Measurements from ENCODE around the gene CHID1.
A peak's percentile ranks its signal among the peaks of the same experiment; 100 is the strongest.

Gene CHID1

DNA sequence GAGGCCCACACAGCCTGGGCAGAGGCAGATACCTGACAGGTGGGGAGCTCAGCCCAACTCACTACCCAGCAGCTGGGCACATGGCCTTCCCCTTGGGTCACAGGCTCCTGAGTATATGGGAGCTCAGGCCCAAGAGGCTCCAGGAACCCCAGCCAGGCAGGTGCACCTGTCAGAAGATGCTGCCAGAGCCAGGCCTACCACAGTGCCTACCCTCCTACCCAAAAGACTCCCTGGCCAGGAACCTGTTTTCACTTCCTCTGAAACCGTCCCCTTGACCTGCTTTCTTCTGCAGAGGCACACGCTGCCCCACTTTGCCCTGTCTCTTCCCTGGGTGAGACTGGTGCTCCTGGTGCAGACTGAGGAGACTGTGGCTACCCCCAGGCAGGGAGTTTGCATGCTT is 2.9 kb downstream of the CHID1 start:
- DNase-seq = no peak

DNA sequence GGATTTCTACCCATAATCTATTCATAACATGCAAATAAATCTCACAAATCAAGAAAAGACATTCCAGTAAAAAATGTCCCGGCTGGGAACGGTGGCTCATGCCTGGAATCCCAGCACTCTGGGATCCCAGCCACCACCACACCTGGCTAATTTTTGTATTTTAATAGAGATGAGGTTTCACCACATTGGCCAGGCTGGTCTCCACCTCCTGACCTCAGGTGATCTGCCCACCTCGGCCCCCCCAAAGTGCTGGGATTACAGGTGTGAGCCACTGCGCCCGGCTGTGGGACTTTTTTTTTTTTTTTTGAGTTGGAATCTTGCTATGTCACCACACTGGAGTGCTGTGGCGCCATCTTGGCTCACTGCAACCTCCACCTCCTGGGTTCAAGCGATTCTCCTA is 4.7 kb downstream of the CHID1 start:
- DNase-seq = no peak

DNA sequence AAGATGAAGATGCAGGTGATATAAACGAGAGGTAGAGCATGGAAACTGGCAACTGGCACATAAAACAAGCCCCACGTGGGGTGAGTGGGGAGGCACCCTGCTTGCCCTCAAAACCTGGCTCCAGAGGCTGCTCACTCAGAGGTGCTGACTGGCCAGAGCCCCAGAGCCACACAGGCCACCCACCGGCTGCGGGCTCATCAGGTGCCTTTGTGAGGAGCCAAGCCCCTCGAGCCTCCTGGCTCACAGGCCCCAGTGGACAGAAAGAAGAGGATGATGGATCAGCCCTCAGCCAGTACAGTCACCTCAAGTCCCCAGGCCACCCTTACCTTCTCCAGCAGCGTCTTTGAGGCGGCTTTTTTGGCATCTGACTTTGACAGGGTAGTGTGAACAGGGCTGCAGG is 6.2 kb downstream of the CHID1 start:
- no peak for DNase-seq

DNA sequence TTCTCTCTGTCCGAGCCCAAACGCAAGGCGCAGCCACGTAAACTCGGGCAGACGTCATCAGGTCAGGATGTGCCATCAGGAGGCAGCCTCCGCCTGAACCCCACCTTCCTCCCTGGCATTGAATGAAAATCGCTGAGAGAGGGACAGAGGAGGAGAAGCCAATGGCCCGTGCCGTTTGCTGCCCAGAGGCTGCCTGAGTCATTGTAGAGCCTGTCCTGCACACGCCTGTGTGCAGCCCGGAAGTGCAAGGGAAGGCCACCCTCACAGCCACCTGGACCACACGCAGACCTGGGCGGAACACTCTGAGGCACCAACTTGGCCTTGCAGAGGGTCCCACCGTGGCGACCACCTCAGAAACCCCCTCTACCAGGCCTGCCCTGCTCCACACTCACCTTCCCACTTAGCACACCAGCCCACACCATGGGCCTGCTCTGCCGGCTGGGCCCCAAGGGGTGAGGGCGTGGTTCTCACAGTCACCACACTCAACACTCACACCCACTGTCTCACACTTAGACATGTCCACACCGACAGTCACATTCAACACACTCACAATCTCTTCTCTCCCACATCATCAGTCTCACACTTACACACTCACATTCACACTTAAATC is 9.1 kb downstream of the CHID1 start:
- no peak for DNase-seq

DNA sequence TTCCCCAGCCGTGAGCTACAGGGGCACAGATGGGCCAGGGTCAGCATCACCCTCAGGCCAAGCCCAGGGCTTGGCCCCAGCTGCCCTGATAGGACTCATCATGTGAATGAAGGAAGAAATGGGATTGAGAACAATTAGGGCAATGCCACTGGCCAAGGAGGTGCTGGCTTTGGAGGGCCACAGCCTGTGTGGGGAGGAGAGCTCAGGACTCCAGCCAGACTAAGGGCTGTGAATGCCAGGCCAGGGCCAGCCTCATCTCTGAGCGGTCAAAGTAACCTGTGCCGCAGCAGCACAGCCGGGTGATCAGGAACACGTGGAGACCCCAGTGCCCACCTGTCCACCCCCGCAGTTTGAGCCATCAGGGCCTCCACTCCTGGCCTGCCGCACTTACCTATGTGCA is 10.1 kb downstream of the CHID1 start:
- no peak for DNase-seq

DNA sequence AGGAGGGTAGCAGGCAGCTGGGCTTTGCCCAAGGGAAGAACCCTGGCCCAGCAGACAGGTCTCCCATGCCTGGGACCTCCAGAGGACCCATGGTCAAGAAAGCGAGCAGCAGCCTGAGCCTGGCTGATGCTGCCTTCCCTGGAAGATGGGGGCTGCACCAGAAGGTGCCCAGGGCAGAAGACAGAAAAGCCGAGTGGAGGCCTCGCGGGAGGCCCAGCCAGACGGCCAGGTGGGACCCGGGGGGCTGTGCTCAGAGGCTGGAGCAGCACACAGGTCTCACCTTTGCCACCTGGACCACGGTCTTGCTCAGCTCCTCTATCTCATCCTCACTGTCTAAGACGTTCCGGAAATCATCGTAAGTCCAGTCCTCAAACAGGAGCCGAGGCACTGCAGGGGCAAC is 10.9 kb downstream of the CHID1 start:
- DNase-seq = no peak

DNA sequence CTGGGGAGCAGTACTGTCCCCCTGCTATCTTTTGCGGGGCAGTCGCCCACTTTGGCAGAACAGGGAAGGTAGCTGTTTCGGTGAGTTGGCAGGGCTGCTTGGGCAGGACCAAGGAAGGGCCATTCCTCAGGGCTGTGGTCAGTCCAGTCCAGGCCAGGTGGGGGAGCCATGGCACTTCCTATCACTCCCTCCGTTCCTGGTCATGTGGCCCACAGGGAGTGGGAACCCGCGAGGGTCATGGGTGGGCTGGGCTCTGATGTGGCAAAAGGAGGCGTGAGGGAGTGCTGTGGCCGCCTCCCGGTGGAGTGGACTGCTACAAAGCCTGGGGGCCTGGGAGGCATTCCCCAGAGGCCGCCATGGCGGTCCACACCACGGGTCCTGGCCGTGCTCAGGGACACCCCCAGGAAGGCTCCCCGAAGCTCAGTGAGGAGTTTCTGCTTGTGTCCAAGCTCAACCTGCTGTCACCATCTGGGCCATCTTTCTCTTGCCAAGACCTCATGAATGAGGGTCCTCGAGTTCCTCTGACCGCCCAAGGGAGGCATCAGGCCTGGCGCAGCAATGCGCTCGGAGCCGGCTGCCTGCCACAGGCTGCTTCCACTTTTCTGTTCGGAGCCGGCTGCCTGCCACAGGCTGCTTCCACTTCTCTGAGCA is 11.9 kb downstream of the CHID1 start:
- DNase-seq = no peak

DNA sequence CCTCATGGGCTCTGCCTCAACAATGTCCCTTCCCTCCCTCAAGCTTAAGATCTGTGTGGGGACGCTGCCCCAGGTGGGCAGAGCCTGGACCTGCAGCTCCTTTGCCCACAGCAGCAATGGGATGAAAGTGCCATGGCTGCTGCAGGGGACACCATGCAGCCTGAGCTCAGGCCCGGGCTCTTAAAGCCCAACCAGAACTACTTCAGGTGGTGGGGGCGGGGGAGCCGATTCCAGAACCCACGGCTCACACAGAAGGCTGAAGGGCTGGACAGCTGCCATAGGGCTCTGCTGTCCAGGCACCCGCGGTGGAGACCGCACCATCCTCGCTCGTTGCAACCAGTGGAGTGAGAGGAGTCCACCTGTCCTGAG is 12.5 kb downstream of the CHID1 start:
- peak; percentile 14 for DNase-seq

DNA sequence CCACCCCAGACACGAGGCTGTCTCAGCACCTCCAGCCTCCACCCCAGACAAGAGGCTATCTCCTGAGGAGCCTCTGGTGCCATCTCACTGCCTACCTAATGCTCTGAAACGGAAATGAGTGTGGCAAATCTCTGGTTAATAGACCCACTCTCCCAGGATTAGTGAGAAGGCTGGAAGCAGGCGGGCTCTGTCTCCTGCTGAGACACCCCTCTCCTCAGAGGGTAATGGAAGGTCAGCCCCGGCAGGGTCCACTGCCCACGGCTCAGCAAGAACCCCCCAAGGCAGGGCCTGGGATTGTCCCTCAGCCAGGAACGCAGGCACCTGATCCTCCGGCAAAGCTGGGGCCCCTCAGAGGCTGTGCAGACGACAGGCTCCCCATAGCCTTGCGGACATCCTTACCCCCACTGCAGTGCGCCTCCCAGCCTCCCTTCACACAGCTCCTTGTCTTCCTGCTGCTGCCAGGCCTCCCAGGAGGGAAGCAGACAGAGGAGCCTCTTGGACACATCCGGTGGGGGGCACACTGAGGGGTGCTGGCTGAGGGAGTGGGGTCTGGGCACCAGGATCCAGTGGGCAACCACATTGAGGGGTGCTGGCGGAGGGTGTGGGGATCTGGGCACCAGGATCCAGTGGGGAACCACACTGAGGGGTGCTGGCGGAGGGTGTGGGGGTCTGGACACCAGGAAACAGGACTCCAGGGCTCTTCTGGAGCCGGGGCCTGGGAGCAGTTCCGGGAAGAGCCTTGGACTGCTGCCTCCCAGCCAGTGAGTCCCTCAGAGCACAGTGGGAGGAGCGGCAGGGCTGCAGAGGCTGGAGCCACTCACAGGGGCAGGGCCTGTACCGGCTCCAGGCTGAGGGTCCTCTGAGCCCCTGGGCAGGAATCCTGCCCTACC is 13.1 kb downstream of the CHID1 start:
- DNase-seq = no peak

DNA sequence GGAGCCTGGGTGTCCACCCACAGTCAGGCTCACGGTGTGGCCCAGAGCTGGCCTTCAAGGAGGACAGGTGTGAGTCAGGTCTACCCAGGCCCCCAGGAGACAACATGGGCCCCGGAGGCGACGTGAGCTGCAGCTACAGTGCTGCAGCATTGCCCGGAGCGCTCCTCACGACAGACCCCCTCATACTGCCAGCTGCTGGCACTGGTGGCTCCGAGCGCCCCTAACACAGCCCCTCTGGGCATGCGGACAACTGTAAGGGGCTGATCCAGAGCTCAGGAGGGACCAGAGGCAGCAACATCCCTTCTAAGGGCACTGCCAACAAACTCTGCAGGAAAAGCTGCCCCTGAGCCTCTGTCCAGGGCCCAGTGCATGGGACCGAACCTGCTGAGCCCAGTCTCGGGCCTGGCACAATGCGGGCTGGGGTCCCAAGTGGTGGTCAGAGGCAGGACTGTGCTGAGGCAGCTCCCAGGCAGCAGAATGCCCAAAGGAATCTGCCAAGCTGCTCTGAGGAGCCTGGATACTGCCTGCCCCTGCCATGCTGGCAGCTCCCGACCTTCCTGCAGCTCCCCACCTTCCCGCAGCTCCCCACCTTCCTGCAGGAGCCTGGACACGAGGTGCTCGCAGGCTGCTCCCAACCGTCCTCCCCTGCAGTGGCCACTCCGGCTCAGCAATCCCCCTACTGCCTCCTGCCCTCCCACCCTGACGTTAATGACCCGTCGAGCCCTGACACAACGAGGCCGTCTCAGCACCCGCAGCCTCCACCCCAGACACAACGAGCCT is 15.1 kb downstream of the CHID1 start:
- DNase-seq = no peak

DNA sequence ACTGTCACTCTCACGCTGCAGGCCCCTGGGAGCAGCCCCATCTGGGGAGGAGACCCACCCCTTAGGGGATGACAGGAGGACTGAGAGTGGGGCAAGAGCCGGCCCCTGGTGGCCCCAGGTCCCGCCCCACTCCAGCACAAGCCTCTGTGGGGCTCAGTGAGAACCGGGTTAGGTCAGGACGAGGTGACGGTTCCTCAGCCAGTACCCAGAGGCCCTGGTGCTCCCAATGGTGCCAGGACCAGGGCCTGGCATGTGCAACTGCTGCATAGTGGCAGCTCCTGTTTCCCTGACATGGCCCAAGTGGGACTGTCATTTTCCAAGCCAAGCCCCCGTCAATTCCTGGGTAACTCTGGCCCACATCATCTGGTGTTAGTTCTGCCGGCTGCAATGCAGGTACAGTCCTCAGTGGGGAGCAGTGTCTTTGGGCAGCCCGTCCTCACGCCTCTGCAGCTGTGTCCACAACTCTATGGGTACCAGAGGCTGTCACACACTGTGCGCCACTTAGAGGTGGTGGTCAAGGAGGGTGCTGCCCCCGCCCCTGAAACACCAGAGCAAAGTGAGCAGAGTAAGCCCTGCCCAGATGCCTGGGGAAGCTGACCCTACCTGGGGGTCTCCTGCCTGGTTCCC is 15.9 kb downstream of the CHID1 start:
- no peak for DNase-seq

DNA sequence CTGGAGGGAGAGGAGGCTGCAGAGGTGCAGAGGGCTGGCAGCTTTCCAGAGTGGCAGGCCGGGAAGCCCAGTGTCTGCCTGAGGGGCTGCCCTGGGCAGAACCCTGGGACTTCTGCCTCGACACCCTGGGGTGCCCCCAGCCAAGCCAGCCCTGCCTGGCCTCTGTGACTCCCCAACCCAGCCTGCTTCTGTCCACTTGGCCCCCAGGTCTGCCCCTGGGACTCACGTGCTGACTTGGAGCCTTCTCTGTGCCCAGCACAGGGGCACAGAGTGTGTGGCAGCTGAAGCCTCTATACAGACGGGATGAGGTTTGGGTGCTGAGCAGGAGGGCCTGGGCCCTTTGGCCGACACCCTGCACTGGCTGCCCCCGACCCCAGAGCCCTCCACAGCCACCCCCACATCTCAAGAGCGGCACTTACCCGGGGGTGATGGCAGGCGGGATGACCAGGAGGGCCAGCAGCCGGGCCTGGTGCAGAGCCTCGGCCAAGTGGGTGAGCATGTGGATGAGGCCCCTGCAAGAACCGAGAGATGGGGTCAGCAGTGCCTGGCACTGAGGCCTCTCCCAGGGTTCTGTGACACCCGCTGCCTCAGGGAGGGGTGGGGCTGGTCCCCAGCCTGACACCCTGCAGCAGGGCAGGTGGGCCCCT is 17.5 kb downstream of the CHID1 start:
- DNase-seq = no peak

DNA sequence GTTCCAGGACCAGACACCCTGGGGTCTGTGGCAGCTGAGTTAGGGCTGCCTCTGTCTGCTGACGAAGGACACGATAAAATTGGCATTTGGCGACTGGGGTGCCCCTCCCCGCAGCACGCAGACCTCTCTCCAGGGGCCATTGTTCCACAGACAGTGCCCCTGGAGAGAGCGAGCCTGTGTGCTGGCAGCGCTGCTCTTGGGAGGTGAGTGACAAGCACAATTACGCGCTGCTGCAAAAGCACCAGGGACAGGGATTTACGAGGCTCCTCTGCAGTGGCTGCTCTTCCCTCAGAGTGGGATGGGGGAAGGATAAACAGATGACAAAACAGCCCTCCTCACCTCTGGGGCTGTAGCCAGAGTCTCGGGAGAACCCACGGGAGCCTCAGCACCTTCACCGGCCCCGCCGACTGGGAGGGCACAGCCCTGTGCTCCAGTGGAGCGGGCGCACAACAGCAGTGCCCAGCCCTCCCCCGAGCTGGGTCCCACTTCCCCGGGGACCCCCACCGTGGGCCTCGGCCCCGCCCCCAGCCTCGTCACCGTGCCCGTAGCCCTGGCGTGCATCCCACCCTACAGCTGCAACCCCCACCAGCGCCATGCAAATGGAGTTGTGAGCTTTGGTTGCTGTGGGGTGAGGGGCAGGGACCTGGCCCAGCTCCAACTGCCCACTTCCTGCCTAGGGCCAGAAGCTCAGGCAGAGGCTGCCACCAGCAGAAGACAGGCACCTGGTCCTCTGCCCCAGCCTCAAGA is 19.6 kb downstream of the CHID1 start:
- no peak for DNase-seq

DNA sequence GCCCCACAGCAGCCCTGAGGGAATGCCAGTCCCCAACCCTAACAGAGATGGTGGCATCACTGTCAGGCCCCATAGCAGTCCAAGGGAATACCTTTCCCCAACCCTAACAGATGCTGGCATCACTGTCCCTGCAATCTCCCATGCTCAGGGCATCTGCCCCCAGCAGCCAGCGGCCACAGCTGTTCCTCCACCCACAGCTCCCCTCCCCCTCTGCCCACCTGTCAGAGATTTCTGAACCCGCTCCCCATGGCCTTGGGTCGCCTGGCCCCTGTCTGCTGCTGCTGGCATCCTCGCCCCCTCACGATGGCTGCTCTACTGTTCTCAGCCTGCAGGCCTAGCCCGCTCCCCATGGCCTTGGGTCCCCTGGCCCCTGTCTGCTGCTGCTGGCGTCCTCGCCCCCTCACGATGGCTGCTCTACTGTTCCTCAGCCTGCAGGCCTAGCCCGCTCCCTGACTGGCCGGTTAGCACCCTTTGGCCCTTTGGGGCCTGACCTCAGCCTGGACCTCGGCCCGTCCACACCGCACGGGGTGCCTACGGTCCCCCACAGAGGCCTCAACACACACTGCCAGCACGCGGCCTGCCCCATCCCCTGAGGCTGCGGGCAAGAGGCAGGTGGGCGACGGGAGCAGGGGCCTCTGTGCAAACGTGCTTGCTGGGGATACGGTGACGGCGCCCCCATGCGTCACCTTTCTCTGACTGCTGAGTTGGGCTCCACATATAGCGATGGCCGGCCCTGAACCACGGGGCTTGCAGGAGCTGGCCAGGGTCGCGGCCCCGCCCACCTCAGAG is 20.7 kb downstream of the CHID1 start:
- no peak for DNase-seq

DNA sequence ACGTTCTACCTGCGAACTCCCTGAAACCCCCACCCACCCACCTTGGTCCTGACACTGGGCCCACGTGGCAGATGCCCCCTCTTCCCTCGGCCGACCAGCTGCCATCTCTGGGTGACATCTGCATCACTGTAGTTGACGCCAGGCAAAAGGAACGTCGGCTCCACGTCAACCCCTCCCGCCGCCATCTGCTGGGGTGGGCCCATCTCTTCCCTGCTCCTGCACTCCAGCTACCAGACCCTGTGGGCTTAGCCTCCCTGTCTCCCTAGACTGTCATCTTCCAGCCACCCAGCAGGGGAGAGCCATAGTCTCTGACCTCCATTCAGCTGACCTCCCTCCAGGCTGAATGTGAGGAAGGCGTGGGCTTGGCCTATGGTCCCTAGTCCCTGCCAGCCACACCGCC is 21.4 kb downstream of the CHID1 start:
- DNase-seq = no peak

DNA sequence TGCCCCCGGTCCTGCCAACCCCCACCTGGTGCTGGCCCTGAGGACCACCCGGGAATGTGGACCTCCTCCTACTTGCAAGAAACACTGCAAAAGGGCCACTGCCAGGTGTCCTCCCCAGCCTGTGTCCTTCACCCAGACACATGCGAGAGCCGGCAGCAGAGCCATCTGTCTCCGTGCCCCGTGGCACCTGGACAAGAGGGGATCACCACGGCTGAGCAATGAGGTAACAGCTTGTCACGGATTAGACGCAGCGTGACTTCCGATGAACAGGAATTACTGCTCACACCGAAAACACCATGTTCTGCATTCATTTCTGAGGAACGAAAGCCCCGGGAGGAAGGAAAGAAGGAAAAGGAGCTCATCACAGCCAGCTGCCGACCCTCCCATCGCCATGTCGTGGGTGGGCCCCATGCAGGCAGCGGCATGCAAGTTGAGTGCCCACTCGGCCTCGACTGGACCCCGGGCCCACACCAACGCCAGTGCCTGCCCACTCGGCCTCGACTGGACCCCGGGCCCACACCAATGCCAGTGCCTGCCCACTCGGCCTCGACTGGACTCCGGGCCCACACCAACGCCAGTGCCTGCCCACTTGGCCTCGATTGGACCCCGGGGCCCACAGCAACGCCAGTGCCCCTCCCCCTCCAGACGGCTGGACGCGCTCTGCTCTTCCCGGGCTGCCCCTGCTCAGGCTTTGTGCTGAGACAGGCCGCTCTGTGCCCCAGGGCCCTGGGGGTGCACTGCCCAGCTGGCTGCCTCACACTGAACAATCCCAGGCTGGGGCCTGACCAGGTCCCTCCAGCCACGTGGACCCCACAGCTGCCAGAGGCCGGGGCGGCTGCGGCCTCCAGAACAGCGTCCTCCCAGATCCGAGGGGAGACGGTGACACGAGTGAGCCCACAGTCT is 22.0 kb downstream of the CHID1 start:
- DNase-seq = no peak

DNA sequence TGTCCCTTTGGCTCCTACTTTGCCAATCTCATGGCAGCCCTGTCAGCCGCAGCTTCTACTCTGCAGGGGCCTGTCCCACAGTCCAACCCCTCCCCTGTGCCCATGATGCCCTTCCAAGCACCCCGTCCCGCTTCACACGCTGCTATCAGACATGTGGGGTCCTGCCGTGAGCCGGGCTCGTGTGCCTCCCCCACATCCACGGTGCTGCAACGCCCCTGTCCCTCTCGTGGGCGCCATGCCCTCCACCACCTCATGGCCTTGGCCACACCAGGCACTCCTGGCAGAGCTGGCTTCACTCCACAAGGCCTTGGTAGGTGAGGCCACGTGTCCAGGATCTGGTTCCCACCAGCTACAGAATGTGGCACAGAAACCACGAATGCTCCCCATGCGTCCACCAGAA is 23.0 kb downstream of the CHID1 start:
- no peak for DNase-seq

DNA sequence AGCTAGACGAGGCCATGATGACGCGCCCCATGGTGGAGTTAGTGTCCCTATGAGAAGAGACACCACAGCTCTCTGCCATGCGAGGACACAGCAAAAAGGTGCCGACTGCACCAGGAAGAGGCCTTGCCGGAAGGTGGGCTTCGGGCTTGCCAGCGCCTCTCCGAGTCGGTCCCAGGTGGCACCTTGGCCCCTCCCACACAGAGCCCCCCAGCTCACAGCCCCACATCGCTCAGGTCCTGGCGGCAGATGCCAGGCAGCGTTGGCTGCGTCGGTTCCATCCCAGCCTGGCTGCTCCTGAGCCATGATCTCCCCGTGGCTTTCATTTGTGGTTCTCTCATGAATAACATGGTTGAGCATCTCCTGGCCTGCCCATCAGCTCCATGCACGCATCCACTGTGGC is 24.0 kb downstream of the CHID1 start:
- DNase-seq = no peak

DNA sequence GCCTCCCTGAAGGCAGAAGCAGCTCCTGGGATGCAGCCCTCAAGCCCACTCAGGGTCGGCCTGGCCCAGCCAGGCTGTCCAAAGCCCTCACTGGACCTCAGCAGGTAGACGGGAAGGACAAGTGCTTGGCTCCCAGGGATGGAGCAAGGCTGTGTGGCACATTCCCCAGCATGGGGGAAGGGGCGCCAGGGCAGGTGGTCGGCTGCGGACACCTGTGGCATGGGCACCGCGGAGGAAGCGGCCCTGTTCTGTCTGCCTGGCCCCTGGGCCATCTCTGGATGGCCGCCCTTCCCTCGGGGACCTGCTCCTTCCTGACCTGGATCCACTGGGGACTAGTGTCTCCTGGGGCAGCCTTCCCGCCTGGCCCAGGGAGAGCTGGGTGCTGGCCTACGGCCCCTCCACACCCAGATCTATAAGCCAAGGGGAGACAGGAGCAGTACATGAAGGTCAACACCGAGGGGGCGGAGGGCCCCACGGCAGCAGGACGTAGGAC is 26.0 kb downstream of the CHID1 start:
- no peak for DNase-seq

DNA sequence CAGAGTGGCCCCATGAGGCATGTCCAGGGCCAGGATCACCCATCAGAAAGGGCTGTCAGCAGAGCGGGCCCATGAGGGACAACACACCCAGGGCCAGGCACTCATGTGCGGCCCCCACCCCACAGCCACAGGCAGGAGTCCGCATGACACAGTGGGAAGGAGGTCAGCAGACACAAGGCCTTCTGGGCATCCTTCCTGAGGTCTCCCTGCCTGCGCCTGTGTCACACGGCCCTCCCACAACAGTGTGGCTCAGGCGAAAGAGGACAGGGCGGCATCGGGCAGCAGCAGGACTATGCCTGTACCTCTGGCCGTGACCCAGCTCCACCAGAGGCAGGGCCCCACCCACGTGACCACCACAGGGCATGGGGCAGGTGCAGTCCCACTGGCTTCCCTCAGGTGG is 27.1 kb downstream of the CHID1 start:
- no peak for DNase-seq

Data from fibroblast of skin of right biceps (primary cell).